B cell (primary cell): ENCODE results near the gene JAML. TPM values are rescaled to one million over a fixed set of nuclear protein-coding genes. Genes with fewer than 3 reads are reported as not detected.

ENCODE experiments used
- ATAC-seq: fragments of 200-7000 bp; cut with Tn5 transposase; one replicate; pipeline ENCODE4 v1.10.0; 2021; ENCODE audit warnings: low read depth, mild to moderate bottlenecking, moderate number of reproducible peaks, moderate library complexity
- CTCF ChIA-PET: fragments of 350-600 bp; sonication (Branson Sonifier 250); formaldehyde crosslinking; loops from one replicate; lab custom pipeline; 2021; ENCODE audit warnings: antibody characterized with exemption, inconsistent platforms; lab: Charles Lee
- POLR2A ChIA-PET: fragments of 350-600 bp; sonication (Branson Sonifier 250); formaldehyde crosslinking; loops from one replicate; lab custom pipeline; 2021; ENCODE audit warnings: antibody characterized with exemption; lab: Charles Lee
- DNase-seq: peaks from one replicate; pipeline ENCODE4 v3.0.0; 2013
- H2AFZ ChIP-seq: 2 replicates; pipeline ENCODE4 v1.6.1; 2012; ENCODE audit warnings: mild to moderate bottlenecking, low read depth, low read length; ENCODE audit not compliant: insufficient read depth, poor library complexity, severe bottlenecking
- H3K27ac ChIP-seq, 2 donors: 1 replicate in 1 of 2; 2 replicates in 1 of 2; pipeline ENCODE4 v1.5.1; 2012 to 2013; ENCODE audit warnings: low read length in 2 of 2, mild to moderate bottlenecking in 2 of 2, moderate library complexity in 1 of 2
- H3K27me3 ChIP-seq, 4 experiments: fragments of 200-600 bp in 1 of 4; sonication (generic) in 1 of 4; replicated peaks in 1 of 4; 1 replicate in 2 of 4; 2 replicates in 2 of 4; pipeline versions ENCODE4 v1.6.1 to v1.7.0; 2013 to 2016; ENCODE audit warnings: low read length in 3 of 4, mild to moderate bottlenecking in 2 of 4, mixed read lengths in 1 of 4, moderate library complexity in 1 of 4; ENCODE audit not compliant: insufficient read depth in 4 of 4, control insufficient read depth in 3 of 4; ENCODE audit errors: control extremely low read depth in 1 of 4
- H3K36me3 ChIP-seq, 2 experiments: replicated peaks in 1 of 2; 1 replicate in 1 of 2; 2 replicates in 1 of 2; pipeline versions ENCODE4 v1.6.1 to v1.7.1; 2013; ENCODE audit warnings: low read length in 1 of 2; ENCODE audit not compliant: insufficient read depth in 2 of 2, control insufficient read depth in 1 of 2; ENCODE audit errors: control extremely low read depth in 1 of 2, extremely low read depth in 1 of 2
- H3K4me1 ChIP-seq, 2 donors: fragments of 200-600 bp in 1 of 2; sonication (generic) in 1 of 2; 1 replicate in 1 of 2; 2 replicates in 1 of 2; pipeline versions ENCODE4 v1.5.1 to v1.6.1; 2013 to 2017; ENCODE audit warnings: low read length in 2 of 2; ENCODE audit not compliant: control insufficient read depth in 2 of 2, insufficient read depth in 2 of 2
- H3K4me2 ChIP-seq: replicated peaks from 2 replicates; pipeline ENCODE3; 2012; ENCODE audit warnings: mild to moderate bottlenecking, low read depth, low read length; ENCODE audit not compliant: poor library complexity, severe bottlenecking
- H3K4me3 ChIP-seq, 5 experiments: fragments of 200-600 bp in 1 of 5; sonication (generic) in 1 of 5; 1 replicate in 3 of 5; 2 replicates in 2 of 5; pipeline versions ENCODE4 v1.5.1 to v1.7.0; 2011 to 2016; ENCODE audit warnings: low read length in 4 of 5, mild to moderate bottlenecking in 4 of 5, low read depth in 2 of 5, control low read depth in 1 of 5, moderate library complexity in 1 of 5; ENCODE audit not compliant: insufficient read depth in 1 of 5; ENCODE audit errors: control extremely low read depth in 1 of 5, extremely low read depth in 1 of 5
- H3K79me2 ChIP-seq: fragments of 200-600 bp; sonication (generic); one replicate; pipeline ENCODE4 v1.6.0; 2016; ENCODE audit warnings: low read length; ENCODE audit not compliant: control insufficient read depth, insufficient read depth
- H3K9ac ChIP-seq: fragments of 200-600 bp; sonication (generic); 2 replicates; pipeline ENCODE4 v1.6.1; 2017; ENCODE audit warnings: mild to moderate bottlenecking, low read length, moderate library complexity
- H3K9me3 ChIP-seq, 3 donors: one replicate each; pipeline versions ENCODE4 v1.6.1 to v1.7.1; 2013; ENCODE audit warnings: low read length in 2 of 3; ENCODE audit not compliant: control insufficient read depth in 2 of 3, insufficient read depth in 1 of 3; ENCODE audit errors: control extremely low read depth in 1 of 3
- H4K20me1 ChIP-seq: 2 replicates; pipeline ENCODE4 v1.6.0; 2012; ENCODE audit warnings: mild to moderate bottlenecking, low read length; ENCODE audit not compliant: insufficient read depth, control insufficient read depth, poor library complexity, severe bottlenecking
- H3K27ac Mint-ChIP-seq: one replicate; pipeline ENCODE4 v1.8.0; 2021; ENCODE audit warnings: mixed read lengths
- H3K27me3 Mint-ChIP-seq: one replicate; pipeline ENCODE4 v1.8.0; 2021; ENCODE audit warnings: mixed read lengths
- H3K4me1 Mint-ChIP-seq: one replicate; pipeline ENCODE4 v1.8.0; 2021; ENCODE audit warnings: mixed read lengths
- H3K4me3 Mint-ChIP-seq: one replicate; pipeline ENCODE4 v1.8.0; 2021; ENCODE audit warnings: mixed read lengths
- H3K9me3 Mint-ChIP-seq: one replicate; pipeline ENCODE4 v1.8.0; 2022; ENCODE audit warnings: mixed read lengths; ENCODE audit not compliant: insufficient read depth
- CTCF ChIP-seq: fragments of 200-600 bp; IDR thresholded peaks from one replicate; pipeline ENCODE4 v1.8.0; 2022; ENCODE audit warnings: antibody characterized with exemption, mild to moderate bottlenecking
- EZH2 ChIP-seq: IDR thresholded peaks from 2 replicates; pipeline ENCODE4 v1.6.1; 2012; ENCODE audit warnings: borderline replicate concordance, low read depth, mild to moderate bottlenecking, moderate library complexity, low read length; ENCODE audit not compliant: insufficient read depth, poor library complexity, severe bottlenecking
- WGBS: methylation state at CpG from one replicate; pipeline ENCODE4 v1.1.5; 2013; ENCODE audit warnings: missing lambda C conversion rate; ENCODE audit not compliant: insufficient coverage; 5-methylcytosine and 5-hydroxymethylcytosine counted together
- intact Hi-C: fragments of 100-400 bp; cut with micrococcal nuclease; formaldehyde crosslinking; loops from one replicate; pipeline ENCODE4 v1.10.0; 2022
- polyA plus RNA-seq: library from polyadenylated mRNA; depleted of rRNA; stranded (reverse); fragments of >200 nt; gene quantifications from 2 replicates; pipeline ENCODE4 v1.2.3, GENCODE V29; 2012
- total RNA-seq, 2 donors: library from RNA; stranded (reverse); fragments of 120-200 nt in 1 of 2; gene quantifications; 1 replicate in 1 of 2; 2 replicates in 1 of 2; pipeline versions ENCODE4 v1.2.3 to v1.2.4, GENCODE V29; 2013 to 2022

The JAML gene
- total and polyA plus RNA-seq, 2 donors (not counting 1 experiment from before 2014, with no cell fraction given), result 1.0 to 9.6 TPM

GRCh38 chr11:118202599-118203422 lies 22.0 kb downstream of the JAML start:
- H3K4me3 ChIP-seq, result no peak overlapping the region
- 69% methylated on average over 4 of the region's 7 CpGs for whole genome bisulfite sequencing
- ATAC-seq, result no peak

More at GRCh38 chr11:118202599-118203422, 22.0 kb downstream of the JAML start:
- Histone ChIP-seq H3K27ac (no peak overlapping the region), H3K27me3 (peaks cover 0 to 6% (median under 1%) of the 10 kb centered on the region in 4 experiments), H3K9me3 (no peaks in the 10 kb centered on the region), H3K36me3 (no peaks in the 10 kb centered on the region), H3K4me2 (no peak overlapping the region), H4K20me1 (no peaks in the 10 kb centered on the region), H3K79me2 (no peaks in the 10 kb centered on the region), H3K9ac (no peak overlapping the region), H3K4me1 (peaks cover 10 to 14% of the 10 kb centered on the region in 2 donors), H2AFZ (no peak overlapping the region)
- CTCF ChIA-PET, result interaction anchor here (0.7 to 2.6 kb wide), 9 partner anchors 11 to 150 kb away, joined by 3 to 9 read pairs (median 6); no protein-coding TSS in a partner anchor
- H3K4me1 Mint-ChIP-seq, result peaks cover 11% of the 10 kb centered on the region
- POLR2A ChIA-PET, result interaction anchor here (0.7 to 1.1 kb wide), 2 partner anchors 9 to 14 kb away, joined by 3 read pairs; no protein-coding TSS in a partner anchor
- no peaks in the 10 kb centered on the region for H3K9me3 Mint-ChIP-seq
- peaks cover 8% of the 10 kb centered on the region for H3K27me3 Mint-ChIP-seq
- no peak for TF ChIP-seq EZH2
- no peak for TF ChIP-seq CTCF
- no peak overlapping the region for H3K4me3 Mint-ChIP-seq
- no peak overlapping the region for H3K27ac Mint-ChIP-seq
- no peak for DNase-seq
- intact Hi-C loops, result no loop called here
